HL-60 (cell line): ENCODE results near the gene PARP14.

ENCODE experiments used
- DNase-seq, 2 experiments: peaks; one replicate each; pipeline ENCODE4 v3.0.0-alpha.2; 2010 to 2020; ENCODE audit warnings: low read depth in 1 of 2, low spot score in 1 of 2
- H3K27ac ChIP-seq: fragments of 250-450 bp; sonication (Bioruptor Pico); replicated peaks from 2 replicates; pipeline ENCODE4 v1.5.1; 2020; ENCODE audit warnings: mild to moderate bottlenecking, moderate library complexity
- H3K27me3 ChIP-seq: fragments of 250-450 bp; sonication (Bioruptor Pico); 2 replicates; pipeline ENCODE4 v1.5.1; 2021; ENCODE audit warnings: mild to moderate bottlenecking, moderate library complexity; ENCODE audit not compliant: insufficient read depth, poor library complexity, severe bottlenecking
- H3K4me3 ChIP-seq: replicated peaks from 2 replicates; pipeline ENCODE4 v1.5.1; 2011; ENCODE audit warnings: mild to moderate bottlenecking, control low read depth, low read length; ENCODE audit not compliant: insufficient read depth
- GABPA ChIP-seq: IDR thresholded peaks from 2 replicates; pipeline ENCODE4 v1.6.1; 2012; ENCODE audit warnings: low read depth
- POLR2AphosphoS5 ChIP-seq: IDR thresholded peaks from 2 replicates; pipeline ENCODE4 v1.6.1; 2012; ENCODE audit warnings: low read depth
- SPI1 ChIP-seq: IDR thresholded peaks from 2 replicates; pipeline ENCODE4 v1.6.1; 2012; ENCODE audit warnings: low read depth, mild to moderate bottlenecking, borderline replicate concordance
- TF ChIP-seq, protein P1 (sequence below): IDR thresholded peaks from 2 replicates; pipeline ENCODE4 v1.6.1; 2012; ENCODE audit warnings: low read depth; ENCODE audit not compliant: insufficient replicate concordance
- TF ChIP-seq, protein P2 (sequence below): IDR thresholded peaks from one replicate; pipeline ENCODE4 v1.5.1; 2011; ENCODE audit warnings: low read length, control low read depth, inconsistent platforms; ENCODE audit not compliant: insufficient read depth

The PARP14 gene

DNA sequence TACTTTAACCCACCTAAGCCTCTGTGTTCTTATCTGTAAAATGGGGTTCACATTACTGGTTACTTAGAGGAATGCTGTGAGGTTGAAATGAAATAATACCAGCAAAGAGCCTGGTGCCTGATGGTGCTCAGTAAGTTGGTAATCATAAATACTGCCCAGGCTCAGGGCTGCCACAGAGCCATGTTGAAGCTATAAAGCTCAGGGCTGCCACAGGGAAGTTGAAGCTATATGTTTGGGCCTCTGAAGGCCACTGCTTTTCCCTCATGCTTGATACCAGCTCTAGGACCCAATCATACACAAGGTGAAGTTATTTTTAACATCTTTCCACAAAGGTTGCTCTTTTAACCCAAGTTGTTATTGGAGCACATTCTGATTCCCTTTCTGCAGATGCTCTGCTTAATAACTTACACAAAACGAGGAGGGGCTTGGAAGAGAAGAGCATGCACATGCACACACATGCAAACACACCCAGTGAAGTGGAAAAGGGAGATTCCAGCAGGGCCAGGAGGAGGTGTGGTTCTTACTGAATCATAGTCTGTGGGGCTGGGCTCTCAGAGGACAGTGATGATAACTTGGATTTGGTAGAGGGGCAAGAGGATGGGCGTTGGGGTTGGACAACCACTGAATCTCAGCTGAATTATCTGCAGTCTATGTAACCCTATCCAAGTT lies 17.4 kb downstream of the PARP14 start:
- no peak for DNase-seq
- Histone ChIP-seq H3K27ac (no peak overlapping the region), H3K4me3 (no peak overlapping the region), H3K27me3 (no peaks in the 10 kb centered on the region)
- TF ChIP-seq, protein P1, sequence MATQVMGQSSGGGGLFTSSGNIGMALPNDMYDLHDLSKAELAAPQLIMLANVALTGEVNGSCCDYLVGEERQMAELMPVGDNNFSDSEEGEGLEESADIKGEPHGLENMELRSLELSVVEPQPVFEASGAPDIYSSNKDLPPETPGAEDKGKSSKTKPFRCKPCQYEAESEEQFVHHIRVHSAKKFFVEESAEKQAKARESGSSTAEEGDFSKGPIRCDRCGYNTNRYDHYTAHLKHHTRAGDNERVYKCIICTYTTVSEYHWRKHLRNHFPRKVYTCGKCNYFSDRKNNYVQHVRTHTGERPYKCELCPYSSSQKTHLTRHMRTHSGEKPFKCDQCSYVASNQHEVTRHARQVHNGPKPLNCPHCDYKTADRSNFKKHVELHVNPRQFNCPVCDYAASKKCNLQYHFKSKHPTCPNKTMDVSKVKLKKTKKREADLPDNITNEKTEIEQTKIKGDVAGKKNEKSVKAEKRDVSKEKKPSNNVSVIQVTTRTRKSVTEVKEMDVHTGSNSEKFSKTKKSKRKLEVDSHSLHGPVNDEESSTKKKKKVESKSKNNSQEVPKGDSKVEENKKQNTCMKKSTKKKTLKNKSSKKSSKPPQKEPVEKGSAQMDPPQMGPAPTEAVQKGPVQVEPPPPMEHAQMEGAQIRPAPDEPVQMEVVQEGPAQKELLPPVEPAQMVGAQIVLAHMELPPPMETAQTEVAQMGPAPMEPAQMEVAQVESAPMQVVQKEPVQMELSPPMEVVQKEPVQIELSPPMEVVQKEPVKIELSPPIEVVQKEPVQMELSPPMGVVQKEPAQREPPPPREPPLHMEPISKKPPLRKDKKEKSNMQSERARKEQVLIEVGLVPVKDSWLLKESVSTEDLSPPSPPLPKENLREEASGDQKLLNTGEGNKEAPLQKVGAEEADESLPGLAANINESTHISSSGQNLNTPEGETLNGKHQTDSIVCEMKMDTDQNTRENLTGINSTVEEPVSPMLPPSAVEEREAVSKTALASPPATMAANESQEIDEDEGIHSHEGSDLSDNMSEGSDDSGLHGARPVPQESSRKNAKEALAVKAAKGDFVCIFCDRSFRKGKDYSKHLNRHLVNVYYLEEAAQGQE: no peak
- no peak for TF ChIP-seq POLR2AphosphoS5
- TF ChIP-seq, protein P2, sequence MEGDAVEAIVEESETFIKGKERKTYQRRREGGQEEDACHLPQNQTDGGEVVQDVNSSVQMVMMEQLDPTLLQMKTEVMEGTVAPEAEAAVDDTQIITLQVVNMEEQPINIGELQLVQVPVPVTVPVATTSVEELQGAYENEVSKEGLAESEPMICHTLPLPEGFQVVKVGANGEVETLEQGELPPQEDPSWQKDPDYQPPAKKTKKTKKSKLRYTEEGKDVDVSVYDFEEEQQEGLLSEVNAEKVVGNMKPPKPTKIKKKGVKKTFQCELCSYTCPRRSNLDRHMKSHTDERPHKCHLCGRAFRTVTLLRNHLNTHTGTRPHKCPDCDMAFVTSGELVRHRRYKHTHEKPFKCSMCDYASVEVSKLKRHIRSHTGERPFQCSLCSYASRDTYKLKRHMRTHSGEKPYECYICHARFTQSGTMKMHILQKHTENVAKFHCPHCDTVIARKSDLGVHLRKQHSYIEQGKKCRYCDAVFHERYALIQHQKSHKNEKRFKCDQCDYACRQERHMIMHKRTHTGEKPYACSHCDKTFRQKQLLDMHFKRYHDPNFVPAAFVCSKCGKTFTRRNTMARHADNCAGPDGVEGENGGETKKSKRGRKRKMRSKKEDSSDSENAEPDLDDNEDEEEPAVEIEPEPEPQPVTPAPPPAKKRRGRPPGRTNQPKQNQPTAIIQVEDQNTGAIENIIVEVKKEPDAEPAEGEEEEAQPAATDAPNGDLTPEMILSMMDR: no peak
- TF ChIP-seq GABPA: no peak
- TF ChIP-seq SPI1: no peak

DNA sequence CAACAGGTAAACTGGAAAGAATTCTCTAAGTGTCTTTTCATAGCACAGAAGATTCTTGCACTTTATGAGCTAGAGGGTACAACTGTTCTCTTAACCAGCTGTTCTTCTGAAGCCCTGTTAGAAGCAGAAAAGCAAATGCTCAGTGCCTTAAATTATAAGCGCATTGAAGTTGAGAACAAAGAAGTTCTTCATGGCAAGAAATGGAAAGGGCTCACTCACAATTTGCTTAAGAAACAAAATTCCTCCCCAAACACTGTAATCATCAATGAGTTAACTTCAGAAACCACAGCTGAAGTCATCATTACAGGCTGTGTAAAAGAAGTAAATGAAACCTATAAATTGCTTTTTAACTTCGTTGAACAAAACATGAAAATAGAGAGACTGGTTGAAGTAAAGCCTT lies 19.6 kb downstream of the PARP14 start:
- Histone ChIP-seq H3K27me3 (no peaks in the 10 kb centered on the region), H3K4me3 (no peak overlapping the region), H3K27ac (no peak overlapping the region)
- no peak for TF ChIP-seq POLR2AphosphoS5
- TF ChIP-seq, protein P2: no peak
- no peak for TF ChIP-seq SPI1
- TF ChIP-seq GABPA: no peak
- TF ChIP-seq, protein P1: no peak
- DNase-seq: no peak

DNA sequence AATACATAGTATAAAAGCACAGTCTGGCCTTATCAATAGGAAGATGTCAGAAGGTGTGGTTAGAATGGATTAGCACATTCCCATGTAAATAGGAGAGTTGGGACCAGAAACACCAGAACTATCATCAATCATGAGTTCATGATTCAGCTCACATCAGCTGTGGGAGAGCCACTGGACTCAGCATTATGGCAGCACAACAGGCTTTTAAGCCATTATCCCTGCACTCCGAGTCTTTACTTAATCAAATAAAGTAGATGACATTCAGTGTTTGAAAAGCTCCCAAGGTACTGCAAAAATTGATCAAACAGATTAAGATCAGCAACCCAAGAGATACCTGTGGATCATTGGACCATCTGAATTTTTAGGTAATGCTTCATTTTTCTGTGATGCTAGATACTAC lies 24.7 kb downstream of the PARP14 start:
- Histone ChIP-seq H3K4me3 (no peak overlapping the region), H3K27me3 (no peaks in the 10 kb centered on the region), H3K27ac (no peak overlapping the region)
- no peak for DNase-seq
- no peak for TF ChIP-seq GABPA
- TF ChIP-seq POLR2AphosphoS5: no peak
- TF ChIP-seq, protein P1: no peak
- TF ChIP-seq, protein P2: no peak
- TF ChIP-seq SPI1: no peak
